HEK293T (cell line): ENCODE data around the gene ARTN.

ENCODE experiments used
- CTCF ChIA-PET: fragments of 350-600 bp; formaldehyde crosslinking; extraction: SDS; loops from one replicate; lab custom pipeline; 2021; ENCODE audit warnings: antibody characterized with exemption, inconsistent platforms; lab: Yijun Ruan, JAX
- POLR2A ChIA-PET: fragments of 350-600 bp; formaldehyde crosslinking; extraction: SDS; loops from one replicate; lab custom pipeline; 2020; ENCODE audit warnings: antibody characterized with exemption, inconsistent platforms; lab: Yijun Ruan, JAX
- DNase-seq: peaks from one replicate; pipeline ENCODE4 v3.0.0; 2012; ENCODE audit warnings: mixed read lengths; ENCODE audit errors: extremely low spot score
- ARNT ChIP-seq: fragments of 450-650 bp; IDR thresholded peaks from 2 replicates; pipeline ENCODE4 v1.6.1; 2017; ENCODE audit warnings: mild to moderate bottlenecking
- BHLHE40 ChIP-seq: fragments of 450-650 bp; IDR thresholded peaks from 2 replicates; pipeline ENCODE4 v1.6.1; 2016; ENCODE audit warnings: mild to moderate bottlenecking, moderate library complexity, borderline replicate concordance
- CTBP1 ChIP-seq: fragments of 450-650 bp; IDR thresholded peaks from 2 replicates; pipeline ENCODE4 v1.6.1; 2016; ENCODE audit warnings: borderline replicate concordance
- ELF4 ChIP-seq: fragments of 450-650 bp; IDR thresholded peaks from 2 replicates; pipeline ENCODE4 v1.6.1; 2017; ENCODE audit warnings: antibody characterized with exemption
- FOXA1 ChIP-seq: fragments of 450-650 bp; IDR thresholded peaks from 2 replicates; pipeline ENCODE4 v1.6.1; 2016; ENCODE audit warnings: mild to moderate bottlenecking
- FOXK2 ChIP-seq: fragments of 450-650 bp; IDR thresholded peaks from 2 replicates; pipeline ENCODE4 v1.6.1; 2016; ENCODE audit warnings: mild to moderate bottlenecking
- FOXM1 ChIP-seq: fragments of 450-650 bp; IDR thresholded peaks from 2 replicates; pipeline ENCODE4 v1.6.1; 2017; ENCODE audit warnings: mild to moderate bottlenecking, borderline replicate concordance
- HDGF ChIP-seq: fragments of 450-650 bp; IDR thresholded peaks from 2 replicates; pipeline ENCODE4 v1.6.1; 2017; ENCODE audit warnings: antibody characterized with exemption, borderline replicate concordance
- L3MBTL2 ChIP-seq: fragments of 450-650 bp; conservative IDR thresholded peaks from 2 replicates; pipeline ENCODE4 v1.6.1; 2016; ENCODE audit warnings: mild to moderate bottlenecking
- LEF1 ChIP-seq: fragments of 450-650 bp; IDR thresholded peaks from 2 replicates; pipeline ENCODE4 v1.6.1; 2017; ENCODE audit warnings: mild to moderate bottlenecking, borderline replicate concordance
- NFRKB ChIP-seq: fragments of 450-650 bp; IDR thresholded peaks from 2 replicates; pipeline ENCODE4 v1.6.1; 2016; ENCODE audit warnings: mild to moderate bottlenecking, moderate library complexity
- SP1 ChIP-seq: fragments of 450-650 bp; IDR thresholded peaks from 2 replicates; pipeline ENCODE4 v1.6.1; 2017
- SUZ12 ChIP-seq: fragments of 450-650 bp; IDR thresholded peaks from 2 replicates; pipeline ENCODE4 v1.6.1; 2016; ENCODE audit warnings: mild to moderate bottlenecking
- TARDBP ChIP-seq: fragments of 450-650 bp; IDR thresholded peaks from 2 replicates; pipeline ENCODE4 v1.6.1; 2016
- ZNF384 ChIP-seq: fragments of 450-650 bp; IDR thresholded peaks from 2 replicates; pipeline ENCODE4 v1.6.1; 2016
- TF ChIP-seq, protein P1 (sequence below): fragments of 450-650 bp; IDR thresholded peaks from 2 replicates; pipeline ENCODE4 v1.6.1; 2016

The ARTN gene

GRCh38 chr1:43963006-43963405 lies 29.4 kb downstream of the ARTN start:
- no peak for DNase-seq
- CTCF ChIA-PET, result no interaction called here
- TF ChIP-seq ARNT (no peak), LEF1 (no peak), HDGF (no peak), TARDBP (no peak), FOXK2 (no peak), ZNF384 (no peak), L3MBTL2 (no peak), ELF4 (no peak), FOXM1 (no peak), FOXA1 (no peak)
- TF ChIP-seq, protein P1, sequence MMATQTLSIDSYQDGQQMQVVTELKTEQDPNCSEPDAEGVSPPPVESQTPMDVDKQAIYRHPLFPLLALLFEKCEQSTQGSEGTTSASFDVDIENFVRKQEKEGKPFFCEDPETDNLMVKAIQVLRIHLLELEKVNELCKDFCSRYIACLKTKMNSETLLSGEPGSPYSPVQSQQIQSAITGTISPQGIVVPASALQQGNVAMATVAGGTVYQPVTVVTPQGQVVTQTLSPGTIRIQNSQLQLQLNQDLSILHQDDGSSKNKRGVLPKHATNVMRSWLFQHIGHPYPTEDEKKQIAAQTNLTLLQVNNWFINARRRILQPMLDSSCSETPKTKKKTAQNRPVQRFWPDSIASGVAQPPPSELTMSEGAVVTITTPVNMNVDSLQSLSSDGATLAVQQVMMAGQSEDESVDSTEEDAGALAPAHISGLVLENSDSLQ, result no peak
- POLR2A ChIA-PET, result interaction anchor here (1.3 kb wide), 1 partner anchor 10 kb away, joined by 4 read pairs; no protein-coding TSS in a partner anchor

- TF ChIP-seq, protein P1, result no peak
- TF ChIP-seq SP1 (no peak), CTBP1 (no peak), LEF1 (no peak)
- ChIA-PET POLR2A (interaction anchor here (0.7 to 1.3 kb wide), 2 partner anchors 9 to 11 kb away, joined by 4 read pairs; no protein-coding TSS in a partner anchor), CTCF (no interaction called here)
- DNase-seq, result no peak
Observed at GRCh38 chr1:43963890-43964289, 30.3 kb downstream of the ARTN start.

DNA sequence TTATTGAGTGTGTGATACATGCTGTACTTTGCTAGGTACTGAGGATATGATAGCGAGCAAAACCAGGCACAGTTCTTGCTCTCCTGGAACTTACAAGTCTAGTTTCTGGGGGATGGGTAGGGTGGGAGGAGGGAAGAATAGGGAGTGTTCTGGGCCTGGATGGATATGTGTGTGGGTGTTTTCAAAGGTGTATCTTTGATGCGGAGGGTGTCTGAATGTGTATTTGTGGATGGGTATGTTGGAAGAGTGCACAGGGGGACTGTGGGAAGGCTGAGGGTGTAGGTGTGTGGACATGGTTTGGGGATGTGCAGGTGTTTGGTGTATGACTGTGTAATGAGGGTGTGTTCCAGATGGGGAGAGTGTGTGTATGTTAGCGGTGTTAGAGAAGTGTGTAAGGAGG lies 31.7 kb downstream of the ARTN start:
- ChIA-PET CTCF (no interaction called here), POLR2A (interaction anchor here (1.3 kb wide), 1 partner anchor 9 kb away, joined by 5 read pairs; the partner anchor contains the start of gene ATP6V0B)
- TF ChIP-seq TARDBP (no peak), CTBP1 (no peak), ZNF384 (no peak), FOXM1 (no peak), L3MBTL2 (no peak), NFRKB (no peak), HDGF (no peak)
- no peak for DNase-seq

DNA sequence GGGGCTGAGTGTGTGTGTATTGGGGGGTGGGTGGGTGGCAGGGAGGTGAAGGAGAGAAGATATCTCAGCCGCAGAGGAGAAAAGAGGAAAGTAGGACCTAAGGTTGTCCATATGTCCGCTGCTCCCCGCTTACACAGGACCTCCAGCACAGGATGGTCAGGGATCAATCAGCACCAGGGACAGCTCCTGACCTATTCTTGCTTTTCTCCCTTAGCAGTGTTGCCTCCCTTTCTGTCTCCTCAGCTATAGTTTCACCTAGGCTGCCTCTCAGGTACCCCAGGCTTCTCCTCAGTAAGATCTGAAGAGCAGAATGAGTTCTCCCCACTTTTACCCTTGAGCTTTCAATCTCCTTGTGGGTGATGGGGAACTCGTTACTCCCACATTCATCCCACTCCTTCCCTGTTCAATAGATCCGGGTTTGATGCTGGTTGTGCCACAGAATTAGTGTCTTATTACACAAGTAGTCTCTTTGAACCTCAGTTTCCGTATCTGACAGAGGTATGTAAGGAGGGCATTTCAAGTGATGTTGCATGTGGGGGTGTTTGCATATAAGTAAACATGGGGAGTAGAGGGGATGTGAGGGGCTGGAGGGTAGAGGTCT lies 34.8 kb downstream of the ARTN start:
- ChIA-PET CTCF (interaction anchor here (0.5 kb wide), 1 partner anchor 79 kb away, joined by 3 read pairs; no protein-coding TSS in a partner anchor), POLR2A (no interaction called here)
- DNase-seq, result no peak
- TF ChIP-seq SP1, result no peak
- TF ChIP-seq FOXM1, result no peak
- no peak for TF ChIP-seq HDGF
- no peak for TF ChIP-seq NFRKB
- TF ChIP-seq ELF4, result no peak
- TF ChIP-seq, protein P1, result no peak
- TF ChIP-seq TARDBP, result no peak
- no peak for TF ChIP-seq SUZ12
- no peak for TF ChIP-seq BHLHE40
- no peak for TF ChIP-seq FOXA1
- no peak for TF ChIP-seq ZNF384
- TF ChIP-seq FOXK2, result no peak
- TF ChIP-seq ARNT, result no peak
- TF ChIP-seq L3MBTL2, result no peak
- no peak for TF ChIP-seq CTBP1
- TF ChIP-seq LEF1, result no peak

GRCh38 chr1:43969416-43969745 lies 35.8 kb downstream of the ARTN start:
- CTCF ChIA-PET, result interaction anchor here (0.6 kb wide), 1 partner anchor 57 kb away, joined by 3 read pairs; no protein-coding TSS in a partner anchor
- TF ChIP-seq, protein P1, result no peak
- no peak for TF ChIP-seq L3MBTL2
- no peak for TF ChIP-seq TARDBP
- TF ChIP-seq HDGF, result no peak
- no peak for TF ChIP-seq CTBP1
- TF ChIP-seq NFRKB, result no peak
- POLR2A ChIA-PET, result no interaction called here
- no peak for DNase-seq

GRCh38 chr1:43969746-43970466 lies 36.3 kb downstream of the ARTN start, which contains the start of gene DPH2:
TSS of gene DPH2 (plus strand) at chr1:43970010. CDS start at chr1:43970176, 166 bp downstream.
- peak; percentile 98 for DNase-seq
- ChIA-PET POLR2A (interaction anchor here (0.6 kb wide), 2 partner anchors 20 to 36 kb away, joined by 3 read pairs; no protein-coding TSS in a partner anchor), CTCF (interaction anchor here (0.6 kb wide), 1 partner anchor 57 kb away, joined by 3 read pairs; no protein-coding TSS in a partner anchor)
- TF ChIP-seq ELF4 (peak; percentile 74), ARNT (no peak), L3MBTL2 (peak; percentile 64)
